H54 (cell line): ENCODE results near the gene CHRDL1.
"Not testable (repeated sequence)": the region's sequence is repeated elsewhere in the genome, so short reads cannot be mapped to it uniquely, and the experiment has no call there.

Experiments
- DNase-seq: peaks from one replicate; pipeline ENCODE4 v3.0.0; 2011; ENCODE audit warnings: low spot score, mixed read lengths; ENCODE audit not compliant: insufficient read length
- FAIRE-seq: peaks from 3 replicates; lab custom pipeline; 2011; peaks lifted over from hg19 to GRCh38; lab: Jason Lieb, UNC
- POLR2A ChIP-seq: IDR thresholded peaks from 2 replicates; pipeline ENCODE4 v1.6.1; 2011; ENCODE audit warnings: low read depth, mild to moderate bottlenecking, low read length

CHRDL1 gene, protein sequence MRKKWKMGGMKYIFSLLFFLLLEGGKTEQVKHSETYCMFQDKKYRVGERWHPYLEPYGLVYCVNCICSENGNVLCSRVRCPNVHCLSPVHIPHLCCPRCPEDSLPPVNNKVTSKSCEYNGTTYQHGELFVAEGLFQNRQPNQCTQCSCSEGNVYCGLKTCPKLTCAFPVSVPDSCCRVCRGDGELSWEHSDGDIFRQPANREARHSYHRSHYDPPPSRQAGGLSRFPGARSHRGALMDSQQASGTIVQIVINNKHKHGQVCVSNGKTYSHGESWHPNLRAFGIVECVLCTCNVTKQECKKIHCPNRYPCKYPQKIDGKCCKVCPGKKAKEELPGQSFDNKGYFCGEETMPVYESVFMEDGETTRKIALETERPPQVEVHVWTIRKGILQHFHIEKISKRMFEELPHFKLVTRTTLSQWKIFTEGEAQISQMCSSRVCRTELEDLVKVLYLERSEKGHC

DNA sequence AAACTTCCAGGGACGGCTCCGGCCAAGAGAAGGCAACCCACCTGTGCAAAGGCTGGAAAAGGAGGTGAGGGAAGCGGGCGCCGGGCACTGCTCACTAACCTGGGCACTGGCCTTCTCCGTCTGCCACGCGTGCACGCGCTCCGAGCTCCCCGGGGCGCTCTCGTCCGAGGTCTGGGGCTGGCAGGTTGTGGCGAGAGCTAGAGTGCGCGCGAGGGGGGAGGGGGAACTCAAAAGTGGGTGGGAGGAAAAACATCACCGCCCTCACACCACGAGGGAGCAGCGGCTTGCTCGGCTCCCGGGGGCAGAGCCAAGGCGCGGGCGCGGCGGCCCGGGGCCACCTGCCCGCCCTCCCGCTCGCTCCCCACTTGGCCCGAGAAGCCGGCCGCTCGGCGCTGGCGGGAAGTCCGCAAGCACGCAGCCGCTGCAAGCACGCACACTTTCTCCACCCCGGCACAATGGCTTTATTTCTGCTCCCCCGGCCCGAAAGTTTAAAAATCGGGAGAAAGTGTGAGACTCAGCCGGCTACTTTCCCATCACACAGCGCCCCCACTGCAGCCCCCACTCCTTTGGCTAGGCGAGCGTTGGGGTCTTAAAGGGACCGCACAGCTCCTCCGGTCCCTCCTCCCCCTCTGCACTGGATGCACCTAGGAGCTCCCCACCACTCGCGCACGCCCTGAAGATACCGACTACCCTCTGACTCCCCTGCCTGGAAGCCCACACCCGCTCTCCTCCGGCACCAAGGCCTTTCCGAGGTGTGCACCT, at the start of gene CHRDL1:
Gene CHRDL1 (minus strand): TSS at position 173 of the 762 bp plus-strand sequence. CDS start 3,636 bp downstream, outside the sequence.
- no peak for TF ChIP-seq POLR2A
- no peak for FAIRE-seq
- no peak for DNase-seq

DNA sequence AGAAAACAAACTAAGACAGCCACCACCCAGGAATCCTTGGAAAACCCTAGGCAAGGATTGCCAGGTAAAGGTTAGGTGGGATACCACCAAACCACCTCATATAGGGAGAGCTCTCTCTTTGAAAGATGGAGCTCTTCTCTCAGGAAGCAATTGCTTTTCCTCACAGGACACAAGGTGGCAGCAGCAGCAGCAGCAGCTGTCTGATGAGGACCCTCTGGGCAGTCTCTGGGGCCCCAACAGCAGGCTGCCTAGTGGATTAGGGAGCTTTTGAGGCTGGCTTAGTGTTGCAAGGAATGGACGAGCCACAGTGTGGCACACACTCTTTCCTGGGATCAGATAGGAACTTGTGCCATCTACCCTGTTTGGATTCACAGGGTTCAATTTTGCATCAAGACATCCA, 41.4 kb upstream of the CHRDL1 start:
- FAIRE-seq (no peak), DNase-seq (no peak)
- TF ChIP-seq POLR2A: no peak

DNA sequence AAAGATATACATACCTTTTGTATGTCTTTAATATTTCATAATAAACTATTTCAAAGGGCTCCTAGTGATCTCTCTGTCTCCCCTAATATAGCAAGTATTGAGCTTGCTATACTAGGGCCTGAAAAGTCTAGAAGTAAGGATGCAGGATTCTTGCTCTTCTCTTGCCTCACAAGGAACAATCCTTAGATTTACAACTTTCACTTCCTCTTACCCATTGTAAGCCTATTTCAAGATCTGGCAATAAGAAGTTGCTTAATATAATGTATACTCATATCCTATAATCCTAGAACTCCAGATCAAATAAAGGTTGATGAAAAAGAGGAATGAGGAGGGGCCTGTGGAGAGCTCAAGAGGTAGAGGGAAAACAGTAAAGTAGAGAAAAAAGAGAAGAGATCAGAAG, 40.8 kb upstream of the CHRDL1 start:
- TF ChIP-seq POLR2A: no peak
- no peak for FAIRE-seq
- DNase-seq: no peak

DNA sequence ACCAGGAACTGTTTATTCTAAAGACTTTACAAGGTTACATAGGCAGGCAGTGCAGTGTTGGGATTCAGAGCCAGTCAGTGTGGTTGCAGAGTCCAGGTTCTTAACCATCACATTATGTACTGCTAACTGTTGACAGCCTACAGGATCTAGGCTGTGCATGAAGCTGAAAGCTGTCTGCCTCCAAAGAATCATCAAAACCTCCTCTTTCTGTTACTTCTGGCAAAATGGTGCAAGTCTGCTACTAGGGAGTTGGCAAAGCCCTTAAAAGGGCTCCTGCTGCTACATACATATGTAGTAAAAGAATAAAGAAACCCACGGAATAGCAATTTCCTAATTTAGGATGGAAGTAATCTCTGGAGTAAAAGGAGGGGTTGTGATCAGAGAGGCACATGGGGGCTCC, 40.4 kb upstream of the CHRDL1 start:
- FAIRE-seq: no peak
- no peak for DNase-seq
- TF ChIP-seq POLR2A: no peak

DNA sequence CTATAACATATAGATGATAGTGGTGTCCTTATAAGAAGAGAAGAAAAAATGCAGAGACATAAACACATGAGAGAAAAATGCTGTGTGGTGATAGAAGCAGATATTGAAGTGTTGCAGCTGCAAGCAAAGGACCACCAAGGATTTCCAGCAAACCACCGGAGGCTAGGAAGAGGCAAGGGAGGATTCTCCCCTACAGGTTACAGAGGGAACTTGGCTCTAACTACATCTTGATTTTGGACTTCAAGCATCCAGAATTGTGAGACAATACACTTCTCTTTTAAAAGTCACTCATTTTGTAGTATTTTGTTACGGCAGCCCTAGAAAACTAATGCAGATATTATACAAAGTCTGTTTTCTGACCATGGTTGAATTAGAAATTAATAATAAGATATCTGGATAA, 30.4 kb upstream of the CHRDL1 start:
- no peak for DNase-seq
- no peak for FAIRE-seq
- TF ChIP-seq POLR2A: no peak

DNA sequence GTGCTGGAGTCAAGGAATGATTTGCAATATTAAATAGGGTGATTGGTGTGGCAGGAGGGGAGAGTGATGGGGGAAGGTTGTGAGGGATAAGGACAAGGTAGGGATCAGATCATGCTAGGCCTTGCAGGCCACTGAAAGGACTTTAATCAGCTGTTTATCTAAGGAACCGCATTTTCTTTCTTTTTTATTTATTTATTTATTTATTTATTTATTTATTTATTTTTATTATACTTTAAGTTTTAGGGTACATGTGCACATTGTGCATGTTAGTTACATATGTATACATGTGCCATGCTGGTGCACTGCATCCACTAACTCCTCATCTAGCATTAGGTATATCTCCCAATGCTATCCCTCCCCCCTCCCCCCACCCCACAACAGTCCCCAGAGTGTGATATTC, 20.9 kb upstream of the CHRDL1 start:
- not testable (repeated sequence) for FAIRE-seq, DNase-seq

DNA sequence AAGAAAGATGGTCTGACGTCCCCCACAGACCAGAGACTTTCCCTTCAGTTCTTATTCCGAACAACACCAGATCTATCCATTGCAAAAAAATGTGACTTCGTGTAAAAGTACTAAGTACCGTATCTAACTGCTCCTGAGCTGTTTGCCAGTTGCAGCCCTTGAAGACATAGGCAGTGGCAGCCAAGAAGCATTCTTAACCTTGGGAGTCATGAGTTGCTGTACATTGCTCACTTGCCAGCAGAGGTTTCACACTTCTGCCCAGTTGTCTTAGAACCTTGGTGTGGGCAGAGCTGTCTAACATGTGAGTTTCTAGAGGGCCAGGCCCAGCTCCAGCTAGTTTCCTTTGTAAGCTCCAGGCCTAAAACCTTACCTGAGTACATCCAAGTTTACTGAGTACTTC, 10.5 kb upstream of the CHRDL1 start:
- no peak for TF ChIP-seq POLR2A
- FAIRE-seq (no peak), DNase-seq (no peak)

DNA sequence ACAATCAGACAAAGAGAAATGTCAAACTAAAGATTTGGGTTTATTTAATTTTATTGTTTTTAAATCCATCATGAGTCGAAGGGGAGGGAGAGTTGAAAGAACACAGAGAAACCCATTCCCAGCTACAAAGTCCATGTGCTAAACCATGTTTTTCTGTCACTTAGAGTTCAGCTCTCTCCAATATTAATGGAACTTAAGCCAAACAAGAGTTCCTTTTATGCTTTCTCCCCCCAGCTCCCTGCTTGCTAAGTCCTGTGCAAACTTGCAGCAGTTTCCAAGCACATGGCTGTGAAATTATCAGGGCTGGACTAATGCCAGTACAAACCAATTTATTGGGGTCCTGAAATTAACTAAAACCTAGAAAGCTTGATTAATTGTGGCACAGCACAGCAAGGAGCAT, 9.7 kb upstream of the CHRDL1 start:
- FAIRE-seq (no peak), DNase-seq (no peak)
- TF ChIP-seq POLR2A: no peak

DNA sequence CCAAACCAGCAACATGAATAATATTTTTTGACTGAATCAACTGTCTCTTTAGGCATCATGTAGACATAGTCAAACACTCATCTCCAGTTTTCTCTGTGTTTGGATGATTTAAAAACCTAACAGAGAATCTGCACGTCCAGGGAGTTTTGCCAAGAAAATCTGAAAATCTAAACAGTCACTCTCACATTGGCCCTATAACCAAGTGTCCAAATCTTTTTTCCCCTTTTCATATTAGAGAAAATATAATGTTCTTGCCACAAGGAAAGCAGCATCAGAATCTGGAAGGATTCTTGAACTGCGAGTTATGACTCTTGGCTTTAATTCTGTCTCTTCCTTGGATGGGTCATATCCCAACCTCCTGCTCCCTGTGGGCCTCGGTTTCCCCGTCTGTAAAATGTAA, 8.8 kb upstream of the CHRDL1 start:
- DNase-seq: no peak
- no peak for TF ChIP-seq POLR2A
- FAIRE-seq: no peak

DNA sequence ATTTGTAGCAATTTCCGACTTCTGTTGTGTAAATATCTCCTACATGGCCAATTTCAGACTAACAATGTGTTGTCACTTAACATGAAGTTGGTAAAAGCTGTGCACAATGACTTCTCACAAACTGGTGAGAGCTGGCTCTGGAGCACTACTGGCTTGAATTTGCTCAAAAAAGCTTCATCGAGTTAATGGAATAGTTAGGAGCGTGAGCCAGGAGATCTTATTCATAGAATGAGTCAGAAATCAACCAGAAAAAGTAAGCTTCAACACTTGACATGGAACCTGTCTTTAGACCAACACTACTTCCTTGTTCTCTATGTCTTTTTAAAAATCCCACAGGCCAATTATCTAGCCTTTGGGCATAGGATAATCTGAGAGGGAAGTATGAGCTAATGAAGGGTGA, 7.9 kb upstream of the CHRDL1 start:
- TF ChIP-seq POLR2A: no peak
- FAIRE-seq: no peak
- no peak for DNase-seq

DNA sequence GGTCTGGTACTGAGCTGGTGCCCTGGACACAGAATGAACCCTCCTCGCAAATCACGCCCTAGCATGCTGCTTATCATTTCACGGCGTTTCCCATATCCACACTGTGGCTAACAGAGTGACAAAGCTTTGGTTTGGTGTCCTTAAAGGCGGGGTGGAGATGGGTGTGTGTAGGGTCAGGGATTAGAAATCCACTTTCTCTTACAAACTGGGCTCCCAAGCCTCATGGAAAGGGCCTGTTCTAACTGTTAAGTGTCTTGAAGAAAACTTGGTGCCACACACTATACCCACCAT, 735 bp upstream of the CHRDL1 start:
- DNase-seq (no peak), FAIRE-seq (no peak)
- TF ChIP-seq POLR2A: no peak

DNA sequence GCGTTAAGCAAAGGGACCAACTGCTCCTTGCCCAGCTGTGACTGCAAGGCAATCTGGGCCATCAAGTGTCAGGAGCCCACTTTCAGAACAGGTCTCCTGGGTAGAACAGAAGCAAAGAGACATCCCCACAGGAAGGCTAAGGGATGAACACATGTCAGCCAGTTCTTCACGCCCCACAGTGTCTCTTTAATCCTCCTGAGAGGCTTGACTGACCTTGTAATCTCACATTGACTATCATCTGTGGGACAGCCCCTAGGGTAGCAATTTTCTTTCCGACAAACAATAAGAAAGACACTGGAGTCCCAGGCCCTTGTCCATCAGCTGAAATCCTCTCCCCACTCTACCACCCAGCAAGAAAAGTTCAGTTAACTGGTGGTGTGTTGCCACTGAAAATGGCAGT, 1.0 kb downstream of the CHRDL1 start:
- FAIRE-seq (no peak), DNase-seq (no peak)
- no peak for TF ChIP-seq POLR2A

DNA sequence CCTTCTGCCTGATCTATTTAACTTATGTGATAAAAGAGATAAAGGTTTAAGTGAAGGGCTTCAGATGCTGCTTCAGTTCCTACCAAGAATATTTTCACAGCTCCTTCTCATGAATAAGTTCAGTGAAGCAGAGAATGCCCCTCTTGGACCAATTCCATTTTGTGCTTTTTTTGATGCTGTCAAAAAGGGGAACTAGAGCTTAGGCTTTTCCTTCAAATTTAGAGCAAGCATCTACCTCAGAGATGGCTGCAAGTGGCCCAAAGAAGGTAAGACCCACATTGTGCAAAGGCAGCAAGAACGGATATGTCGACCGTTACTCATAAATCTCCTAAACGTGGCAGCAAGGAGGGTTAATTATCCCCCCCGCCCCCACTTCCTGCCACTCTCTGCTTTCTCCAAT, 4.5 kb downstream of the CHRDL1 start:
- no peak for TF ChIP-seq POLR2A
- FAIRE-seq (no peak), DNase-seq (no peak)

DNA sequence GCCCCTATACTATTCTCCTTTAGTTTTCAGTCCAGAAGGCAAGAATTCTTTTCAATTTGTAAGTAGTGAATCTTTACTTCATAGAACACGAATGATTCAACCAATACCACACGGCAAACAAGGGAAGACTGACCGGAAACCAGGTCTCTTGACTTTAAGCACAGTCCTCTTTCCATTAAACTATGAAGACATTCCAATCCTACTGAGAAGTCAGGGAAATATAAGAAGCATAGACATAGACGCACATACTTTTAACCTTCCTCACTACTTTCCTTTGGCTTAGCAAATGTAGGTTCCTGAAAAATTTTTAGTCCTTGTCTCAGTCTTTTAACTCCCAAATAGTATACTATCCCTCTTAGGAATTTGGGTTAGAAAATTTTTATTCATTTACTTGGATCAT, 9.1 kb downstream of the CHRDL1 start:
- DNase-seq (no peak), FAIRE-seq (peak; percentile 41)
- no peak for TF ChIP-seq POLR2A

DNA sequence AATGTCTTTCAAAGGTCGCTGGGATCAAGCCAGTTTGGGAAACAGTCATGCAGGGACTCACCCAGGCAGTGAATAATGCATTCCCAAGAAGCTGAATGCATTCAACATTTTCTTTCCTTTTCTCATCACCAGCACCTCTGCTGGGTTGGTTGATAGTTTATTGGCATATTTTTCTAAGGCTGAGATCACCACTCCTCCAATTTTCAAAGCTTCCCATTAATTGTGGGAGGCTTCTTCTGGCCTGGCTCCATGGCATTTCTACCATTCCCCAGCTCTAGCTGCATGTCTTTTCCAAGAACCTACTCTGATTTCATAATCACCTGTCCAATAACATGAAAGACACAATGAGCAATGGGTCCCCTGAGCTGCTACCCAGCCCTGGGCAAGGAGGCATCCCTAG, 35.8 kb downstream of the CHRDL1 start:
- FAIRE-seq: peak; percentile 69
- peak; percentile 3 for DNase-seq
- TF ChIP-seq POLR2A: no peak
